Fibroblast of lung (primary cell): ENCODE results near the gene GATA3. TPM values are rescaled to one million over a fixed set of nuclear protein-coding genes. Genes with fewer than 3 reads are reported as not detected.

Source experiments
- DNase-seq, 2 donors: peaks; one replicate each; pipeline versions ENCODE4 v3.0.0 to v3.0.0-alpha.2; 2010; ENCODE audit warnings: low read depth in 2 of 2
- H2AFZ ChIP-seq: 2 replicates; pipeline ENCODE4 v1.5.1; 2012; ENCODE audit warnings: low read length, control low read depth, inconsistent platforms
- H3K27ac ChIP-seq: 2 replicates; pipeline ENCODE4 v1.5.1; 2011; ENCODE audit warnings: low read length, control low read depth; ENCODE audit not compliant: insufficient read depth
- H3K27me3 ChIP-seq: 2 replicates; pipeline ENCODE4 v1.5.1; 2011; ENCODE audit warnings: mild to moderate bottlenecking, low read length; ENCODE audit not compliant: control insufficient read depth, insufficient read depth
- H3K36me3 ChIP-seq: 2 replicates; pipeline ENCODE4 v1.5.1; 2011; ENCODE audit warnings: low read length; ENCODE audit not compliant: control insufficient read depth, insufficient read depth
- H3K4me1 ChIP-seq: 2 replicates; pipeline ENCODE4 v1.5.1; 2011; ENCODE audit warnings: low read length; ENCODE audit not compliant: control insufficient read depth, insufficient read depth; ENCODE audit errors: extremely low read depth
- H3K4me2 ChIP-seq: 2 replicates; pipeline ENCODE4 v1.5.1; 2011; ENCODE audit warnings: low read length, control low read depth; ENCODE audit not compliant: insufficient read depth; ENCODE audit errors: extremely low read depth
- H3K4me3 ChIP-seq, 4 experiments: fragments of 200-600 bp in 1 of 4; sonication (generic) in 1 of 4; replicated peaks in 1 of 4; 2 replicates each; pipeline ENCODE4 v1.5.1; 2011 to 2016; ENCODE audit warnings: low read length in 4 of 4, low read depth in 3 of 4, mild to moderate bottlenecking in 3 of 4, control low read depth in 2 of 4, inconsistent platforms in 1 of 4, mixed read lengths in 1 of 4; ENCODE audit not compliant: insufficient read depth in 1 of 4; ENCODE audit errors: control extremely low read depth in 1 of 4
- H3K79me2 ChIP-seq: 2 replicates; pipeline ENCODE4 v1.5.1; 2012; ENCODE audit warnings: mild to moderate bottlenecking, low read length, inconsistent platforms; ENCODE audit not compliant: control insufficient read depth, insufficient read depth
- H3K9ac ChIP-seq: 2 replicates; pipeline ENCODE4 v1.5.1; 2011; ENCODE audit warnings: mild to moderate bottlenecking, low read length, control low read depth; ENCODE audit not compliant: insufficient read depth
- H3K9me3 ChIP-seq: 2 replicates; pipeline ENCODE4 v1.5.1; 2012; ENCODE audit warnings: low read depth, low read length; ENCODE audit not compliant: control insufficient read depth, insufficient read depth
- H4K20me1 ChIP-seq: 2 replicates; pipeline ENCODE4 v1.5.1; 2011; ENCODE audit warnings: low read length; ENCODE audit not compliant: control insufficient read depth, insufficient read depth; ENCODE audit errors: extremely low read depth
- EZH2 ChIP-seq: IDR thresholded peaks from 2 replicates; pipeline ENCODE4 v1.5.1; 2012; ENCODE audit warnings: low read length, control low read depth, mild to moderate bottlenecking; ENCODE audit errors: missing control alignments
- polyA plus RNA-seq, 2 donors: library from polyadenylated mRNA; depleted of rRNA in 1 of 2; stranded (reverse) in 1 of 2; unstranded in 1 of 2; fragments of >200 nt; gene quantifications; 2 replicates each; pipeline ENCODE4 v1.2.1, GENCODE V29; 2011 to 2012; ENCODE audit warnings: missing spikeins in 1 of 2
- total RNA-seq: library from RNA; depleted of rRNA; stranded (reverse); fragments of >200 nt; gene quantifications from 2 replicates; pipeline ENCODE4 v1.2.1, GENCODE V29; 2014
- TF ChIP-seq, protein P1 (sequence below), 2 donors: IDR thresholded peaks in 1 of 2; conservative IDR thresholded peaks in 1 of 2; 1 replicate in 1 of 2; 2 replicates in 1 of 2; pipeline ENCODE4 v1.5.1; 2011 to 2012; ENCODE audit warnings: low read length in 2 of 2, control low read depth in 1 of 2, inconsistent platforms in 1 of 2, low read depth in 1 of 2, mild to moderate bottlenecking in 1 of 2

The GATA3 gene
- total and polyA plus RNA-seq, 2 donors (not counting 1 experiment from before 2014, with no cell fraction given) = not detected

DNA sequence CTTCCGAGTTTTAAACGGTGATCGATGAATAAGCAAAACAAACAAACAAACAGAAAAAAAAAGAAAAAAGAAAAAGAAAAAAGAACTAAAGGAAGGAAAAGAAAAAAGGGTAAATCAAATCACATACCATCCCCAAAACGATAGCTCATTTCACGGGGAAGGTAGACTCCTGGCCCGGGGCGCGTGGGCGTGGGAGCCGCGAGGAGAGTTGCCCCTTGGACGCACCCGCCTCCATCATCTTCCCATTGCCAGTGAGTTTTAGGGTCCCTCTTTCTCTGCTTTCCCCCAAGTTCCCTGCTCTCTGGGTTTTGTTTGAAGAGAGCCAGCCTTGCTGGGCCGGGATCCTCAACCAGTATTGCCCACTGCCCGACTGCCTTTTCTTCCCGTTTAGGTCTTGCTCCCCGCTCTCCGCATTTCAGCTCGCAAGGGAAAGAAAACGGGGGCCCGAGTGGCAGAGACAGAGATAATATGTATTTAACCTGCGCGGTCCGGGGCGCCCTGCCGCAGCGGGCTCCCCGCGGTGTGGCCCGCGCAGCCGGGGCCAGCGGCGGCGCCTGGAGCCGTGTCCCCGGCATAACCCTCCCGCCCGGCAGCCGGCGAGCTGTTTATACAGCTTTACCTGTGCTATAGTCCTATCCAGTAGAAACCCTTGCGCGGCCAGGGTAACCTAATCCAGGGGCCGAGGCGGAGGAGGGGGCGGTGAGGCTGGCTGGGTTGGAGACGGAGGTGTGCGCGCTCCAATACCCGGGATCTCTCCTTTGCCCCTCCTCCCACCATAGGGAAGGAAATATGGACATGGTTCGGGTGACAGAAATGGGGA is 5.2 kb upstream of the GATA3 start:
- Histone ChIP-seq H2AFZ (no peak overlapping the region), H3K4me2 (no peak overlapping the region)

GRCh38 chr10:8049865-8050555 is 4.5 kb upstream of the GATA3 start:
- no peak for DNase-seq
- Histone ChIP-seq H3K79me2 (no peaks in the 10 kb centered on the region), H2AFZ (no peak overlapping the region), H3K4me3 (peak overlapping the region in 3 of 4 experiments; percentile 2 to 38 (median 26)), H3K9me3 (no peaks in the 10 kb centered on the region), H3K9ac (no peak overlapping the region), H3K27me3 (peaks cover 84% of the 10 kb centered on the region), H3K4me1 (peaks cover 5% of the 10 kb centered on the region), H4K20me1 (no peaks in the 10 kb centered on the region), H3K27ac (no peak overlapping the region), H3K4me2 (peak overlapping the region; percentile 58), H3K36me3 (no peaks in the 10 kb centered on the region)
- TF ChIP-seq EZH2 = peak; percentile 67
- TF ChIP-seq, protein P1, sequence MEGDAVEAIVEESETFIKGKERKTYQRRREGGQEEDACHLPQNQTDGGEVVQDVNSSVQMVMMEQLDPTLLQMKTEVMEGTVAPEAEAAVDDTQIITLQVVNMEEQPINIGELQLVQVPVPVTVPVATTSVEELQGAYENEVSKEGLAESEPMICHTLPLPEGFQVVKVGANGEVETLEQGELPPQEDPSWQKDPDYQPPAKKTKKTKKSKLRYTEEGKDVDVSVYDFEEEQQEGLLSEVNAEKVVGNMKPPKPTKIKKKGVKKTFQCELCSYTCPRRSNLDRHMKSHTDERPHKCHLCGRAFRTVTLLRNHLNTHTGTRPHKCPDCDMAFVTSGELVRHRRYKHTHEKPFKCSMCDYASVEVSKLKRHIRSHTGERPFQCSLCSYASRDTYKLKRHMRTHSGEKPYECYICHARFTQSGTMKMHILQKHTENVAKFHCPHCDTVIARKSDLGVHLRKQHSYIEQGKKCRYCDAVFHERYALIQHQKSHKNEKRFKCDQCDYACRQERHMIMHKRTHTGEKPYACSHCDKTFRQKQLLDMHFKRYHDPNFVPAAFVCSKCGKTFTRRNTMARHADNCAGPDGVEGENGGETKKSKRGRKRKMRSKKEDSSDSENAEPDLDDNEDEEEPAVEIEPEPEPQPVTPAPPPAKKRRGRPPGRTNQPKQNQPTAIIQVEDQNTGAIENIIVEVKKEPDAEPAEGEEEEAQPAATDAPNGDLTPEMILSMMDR (conservative IDR thresholded peaks at IDR 0.05 in 1 of 2, IDR thresholded peaks at IDR 0.05 in 1 of 2; ENCODE audit: low read depth in 1 of 2, low read length in 2 of 2) = no peak

More for the DNA sequence above, 5.2 kb upstream of the GATA3 start:
- no peak for DNase-seq
- Histone ChIP-seq H3K9me3 (no peaks in the 10 kb centered on the region), H3K36me3 (no peaks in the 10 kb centered on the region), H4K20me1 (no peaks in the 10 kb centered on the region), H3K4me3 (no peak overlapping the region), H3K27me3 (peaks cover 85% of the 10 kb centered on the region), H3K27ac (no peak overlapping the region), H3K4me1 (peaks cover 3% of the 10 kb centered on the region), H3K9ac (no peak overlapping the region), H3K79me2 (no peaks in the 10 kb centered on the region)
- peak; percentile 92 for TF ChIP-seq EZH2
- TF ChIP-seq, protein P1 (conservative IDR thresholded peaks at IDR 0.05 in 1 of 2, IDR thresholded peaks at IDR 0.05 in 1 of 2; ENCODE audit: low read depth in 1 of 2, low read length in 2 of 2) = no peak

- TF ChIP-seq, protein P1 (conservative IDR thresholded peaks at IDR 0.05 in 1 of 2, IDR thresholded peaks at IDR 0.05 in 1 of 2; ENCODE audit: low read depth in 1 of 2, low read length in 2 of 2) = no peak
- TF ChIP-seq EZH2 = no peak
- Histone ChIP-seq H3K4me3 (peak overlapping the region in 3 of 4 experiments; percentile 2 to 38 (median 26)), H3K4me1 (peaks cover 5% of the 10 kb centered on the region), H3K79me2 (no peaks in the 10 kb centered on the region), H3K4me2 (peak overlapping the region; percentile 58), H3K36me3 (no peaks in the 10 kb centered on the region), H3K9ac (no peak overlapping the region), H2AFZ (no peak overlapping the region), H3K27me3 (peaks cover 83% of the 10 kb centered on the region), H3K9me3 (no peaks in the 10 kb centered on the region), H3K27ac (no peak overlapping the region), H4K20me1 (no peaks in the 10 kb centered on the region)
- peak; percentile 32 to 43 for DNase-seq
Measured at GRCh38 chr10:8050556-8051108, 3.9 kb upstream of the GATA3 start.
